Measurements from ENCODE around the gene SLC43A1.

DNA sequence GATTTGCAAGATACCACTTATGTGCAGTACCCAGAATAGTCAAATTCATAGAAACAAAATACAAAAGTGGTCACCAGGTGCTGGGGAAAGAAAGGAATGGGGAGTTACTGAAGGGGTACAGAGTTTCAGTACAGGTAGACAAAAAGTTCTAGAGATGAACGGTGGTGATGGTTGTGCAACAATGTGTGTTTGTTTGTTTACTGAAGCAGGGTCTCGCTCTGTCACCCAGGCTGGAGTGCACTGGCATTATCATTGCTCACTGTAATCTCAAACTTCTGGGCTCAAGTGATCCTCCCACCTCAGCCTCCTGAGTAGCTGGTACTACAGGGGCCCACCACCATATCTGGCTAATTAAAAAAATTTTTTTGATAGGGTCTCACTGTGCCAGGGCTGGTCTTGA, 39.9 kb upstream of the SLC43A1 start:
- TF ChIP-seq, protein P1, sequence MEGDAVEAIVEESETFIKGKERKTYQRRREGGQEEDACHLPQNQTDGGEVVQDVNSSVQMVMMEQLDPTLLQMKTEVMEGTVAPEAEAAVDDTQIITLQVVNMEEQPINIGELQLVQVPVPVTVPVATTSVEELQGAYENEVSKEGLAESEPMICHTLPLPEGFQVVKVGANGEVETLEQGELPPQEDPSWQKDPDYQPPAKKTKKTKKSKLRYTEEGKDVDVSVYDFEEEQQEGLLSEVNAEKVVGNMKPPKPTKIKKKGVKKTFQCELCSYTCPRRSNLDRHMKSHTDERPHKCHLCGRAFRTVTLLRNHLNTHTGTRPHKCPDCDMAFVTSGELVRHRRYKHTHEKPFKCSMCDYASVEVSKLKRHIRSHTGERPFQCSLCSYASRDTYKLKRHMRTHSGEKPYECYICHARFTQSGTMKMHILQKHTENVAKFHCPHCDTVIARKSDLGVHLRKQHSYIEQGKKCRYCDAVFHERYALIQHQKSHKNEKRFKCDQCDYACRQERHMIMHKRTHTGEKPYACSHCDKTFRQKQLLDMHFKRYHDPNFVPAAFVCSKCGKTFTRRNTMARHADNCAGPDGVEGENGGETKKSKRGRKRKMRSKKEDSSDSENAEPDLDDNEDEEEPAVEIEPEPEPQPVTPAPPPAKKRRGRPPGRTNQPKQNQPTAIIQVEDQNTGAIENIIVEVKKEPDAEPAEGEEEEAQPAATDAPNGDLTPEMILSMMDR (IDR thresholded peaks at IDR 0.05 in 4 of 5, conservative IDR thresholded peaks at IDR 0.05 in 1 of 5) = no peak
- no peak for TF ChIP-seq POLR2A (IDR thresholded peaks at IDR 0.05)
